Hepatocyte (in vitro differentiated cells): ENCODE results near the gene ITPKC. TPM values are rescaled to one million over a fixed set of nuclear protein-coding genes. Genes with fewer than 3 reads are reported as not detected.

Experiments used
- DNase-seq: peaks from one replicate; pipeline ENCODE4 v3.0.0-alpha.2; 2016; ENCODE audit warnings: low spot score
- H2AFZ ChIP-seq: fragments of 200-600 bp; sonication (generic); 2 replicates; pipeline ENCODE4 v1.6.0; 2016; ENCODE audit warnings: antibody characterized with exemption, mild to moderate bottlenecking
- H3K27ac ChIP-seq: fragments of 200-600 bp; sonication (generic); 2 replicates; pipeline ENCODE4 v1.5.1; 2016; ENCODE audit warnings: mild to moderate bottlenecking
- H3K27me3 ChIP-seq: fragments of 200-600 bp; sonication (generic); 2 replicates; pipeline ENCODE4 v1.6.1; 2016
- H3K36me3 ChIP-seq: fragments of 200-600 bp; sonication (generic); replicated peaks from 2 replicates; pipeline ENCODE4 v1.5.1; 2016; ENCODE audit warnings: low read depth; ENCODE audit not compliant: insufficient read depth
- H3K4me1 ChIP-seq: fragments of 200-600 bp; sonication (generic); 2 replicates; pipeline ENCODE4 v1.5.1; 2016; ENCODE audit warnings: mild to moderate bottlenecking, moderate library complexity; ENCODE audit not compliant: insufficient read depth
- H3K4me2 ChIP-seq: fragments of 200-600 bp; sonication (generic); 2 replicates; pipeline ENCODE4 v1.6.0; 2016
- H3K4me3 ChIP-seq: fragments of 200-600 bp; sonication (generic); 2 replicates; pipeline ENCODE4 v1.5.1; 2016; ENCODE audit warnings: mild to moderate bottlenecking
- H3K79me2 ChIP-seq: fragments of 200-600 bp; sonication (generic); 2 replicates; pipeline ENCODE4 v1.6.0; 2017; ENCODE audit warnings: mild to moderate bottlenecking
- H3K9me2 ChIP-seq: fragments of 200-600 bp; sonication (generic); replicated peaks from 2 replicates; pipeline ENCODE4 v1.6.0; 2017; ENCODE audit warnings: mild to moderate bottlenecking; ENCODE audit not compliant: insufficient read depth
- H3K9me3 ChIP-seq: fragments of 200-600 bp; sonication (generic); 2 replicates; pipeline ENCODE4 v1.5.1; 2016; ENCODE audit warnings: low read depth, mild to moderate bottlenecking
- H4K20me1 ChIP-seq: fragments of 200-600 bp; sonication (generic); 2 replicates; pipeline ENCODE4 v1.6.0; 2016; ENCODE audit warnings: mild to moderate bottlenecking; ENCODE audit not compliant: insufficient read depth, poor library complexity, severe bottlenecking
- EZH2 ChIP-seq: fragments of 200-600 bp; sonication (generic); IDR thresholded peaks from 2 replicates; pipeline ENCODE4 v1.6.1; 2016; ENCODE audit warnings: antibody characterized with exemption, mild to moderate bottlenecking, borderline replicate concordance
- EZH2phosphoT487 ChIP-seq: fragments of 200-600 bp; sonication (generic); IDR thresholded peaks from one replicate; pipeline ENCODE4 v1.6.1; 2018; ENCODE audit warnings: antibody characterized with exemption, mild to moderate bottlenecking, low read depth, moderate library complexity; ENCODE audit not compliant: unreplicated experiment, severe bottlenecking
- WGBS: methylation state at CpG from one replicate; pipeline ENCODE4 v1.1.6; 2016; ENCODE audit warnings: low lambda C conversion rate; ENCODE audit errors: missing lambda C conversion rate; 5-methylcytosine and 5-hydroxymethylcytosine counted together
- polyA plus RNA-seq: library from polyadenylated mRNA; unstranded; fragments of >200 nt; fragmentation: Nextera tagmentation; extraction: Ambion mirVana; gene quantifications from 2 replicates; pipeline ENCODE4 v1.2.1, GENCODE V29; 2016
- total RNA-seq: library from RNA; depleted of rRNA; stranded (reverse); fragments of >200 nt; gene quantifications from 2 replicates; pipeline ENCODE4 v1.2.3, GENCODE V29; 2014
- TF ChIP-seq, protein P1 (sequence below): fragments of 200-600 bp; sonication (generic); IDR thresholded peaks from 2 replicates; pipeline ENCODE4 v1.5.1; 2016; ENCODE audit warnings: antibody characterized with exemption, mild to moderate bottlenecking; ENCODE audit not compliant: poor library complexity

The ITPKC gene
- total and polyA plus RNA-seq, 2 experiments from 2014 or later = 52.9 to 75.8 TPM

DNA sequence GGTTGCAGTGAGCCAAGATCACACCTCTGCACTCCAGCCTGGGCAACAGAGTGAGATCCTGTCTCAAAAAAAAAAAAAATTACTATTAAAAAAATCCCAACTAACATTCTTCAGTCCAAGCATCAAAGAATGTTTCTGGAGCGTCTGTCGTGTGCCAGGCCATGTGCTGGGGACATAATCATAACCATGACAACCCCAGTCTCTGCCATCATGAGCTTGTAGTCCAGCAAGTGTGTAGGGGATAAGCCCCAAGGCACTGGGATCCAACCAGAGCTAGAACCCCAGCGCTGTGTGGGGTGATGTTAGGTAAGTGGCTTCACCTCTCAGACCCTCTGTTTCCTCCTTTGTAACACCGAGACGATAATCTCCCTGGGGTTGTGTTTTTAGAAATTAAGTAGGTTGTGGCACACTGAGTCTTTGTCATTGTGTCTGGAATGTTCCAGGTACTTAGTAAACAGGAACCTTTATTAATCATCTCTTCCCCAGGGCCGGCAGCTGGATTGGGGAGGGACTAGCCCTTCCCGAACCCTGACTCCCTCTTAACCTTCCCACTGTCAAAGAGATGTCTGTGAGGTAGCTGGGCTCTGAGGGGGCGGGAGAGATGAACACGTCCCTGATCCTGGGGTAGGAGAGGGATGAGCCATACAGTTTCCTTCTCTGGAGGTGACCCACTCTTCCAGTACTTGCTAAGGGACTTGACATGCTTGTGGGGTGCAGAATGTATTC is 5.2 kb downstream of the ITPKC start:
- Histone ChIP-seq H3K9me2 (no peaks in the 10 kb centered on the region), H4K20me1 (peaks cover 67% of the 10 kb centered on the region), H3K79me2 (peaks cover 98% of the 10 kb centered on the region), H2AFZ (no peak overlapping the region), H3K4me1 (peaks cover 21% of the 10 kb centered on the region), H3K27me3 (no peaks in the 10 kb centered on the region), H3K36me3 (no peaks in the 10 kb centered on the region), H3K4me2 (peak overlapping the region; percentile 85), H3K4me3 (no peak overlapping the region), H3K9me3 (no peaks in the 10 kb centered on the region), H3K27ac (no peak overlapping the region)
- no peak for TF ChIP-seq EZH2
- no peak for TF ChIP-seq EZH2phosphoT487
- TF ChIP-seq, protein P1, sequence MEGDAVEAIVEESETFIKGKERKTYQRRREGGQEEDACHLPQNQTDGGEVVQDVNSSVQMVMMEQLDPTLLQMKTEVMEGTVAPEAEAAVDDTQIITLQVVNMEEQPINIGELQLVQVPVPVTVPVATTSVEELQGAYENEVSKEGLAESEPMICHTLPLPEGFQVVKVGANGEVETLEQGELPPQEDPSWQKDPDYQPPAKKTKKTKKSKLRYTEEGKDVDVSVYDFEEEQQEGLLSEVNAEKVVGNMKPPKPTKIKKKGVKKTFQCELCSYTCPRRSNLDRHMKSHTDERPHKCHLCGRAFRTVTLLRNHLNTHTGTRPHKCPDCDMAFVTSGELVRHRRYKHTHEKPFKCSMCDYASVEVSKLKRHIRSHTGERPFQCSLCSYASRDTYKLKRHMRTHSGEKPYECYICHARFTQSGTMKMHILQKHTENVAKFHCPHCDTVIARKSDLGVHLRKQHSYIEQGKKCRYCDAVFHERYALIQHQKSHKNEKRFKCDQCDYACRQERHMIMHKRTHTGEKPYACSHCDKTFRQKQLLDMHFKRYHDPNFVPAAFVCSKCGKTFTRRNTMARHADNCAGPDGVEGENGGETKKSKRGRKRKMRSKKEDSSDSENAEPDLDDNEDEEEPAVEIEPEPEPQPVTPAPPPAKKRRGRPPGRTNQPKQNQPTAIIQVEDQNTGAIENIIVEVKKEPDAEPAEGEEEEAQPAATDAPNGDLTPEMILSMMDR = no peak
- 83% methylated on average over 9 of the region's 9 CpGs for WGBS
- DNase-seq = no peak

DNA sequence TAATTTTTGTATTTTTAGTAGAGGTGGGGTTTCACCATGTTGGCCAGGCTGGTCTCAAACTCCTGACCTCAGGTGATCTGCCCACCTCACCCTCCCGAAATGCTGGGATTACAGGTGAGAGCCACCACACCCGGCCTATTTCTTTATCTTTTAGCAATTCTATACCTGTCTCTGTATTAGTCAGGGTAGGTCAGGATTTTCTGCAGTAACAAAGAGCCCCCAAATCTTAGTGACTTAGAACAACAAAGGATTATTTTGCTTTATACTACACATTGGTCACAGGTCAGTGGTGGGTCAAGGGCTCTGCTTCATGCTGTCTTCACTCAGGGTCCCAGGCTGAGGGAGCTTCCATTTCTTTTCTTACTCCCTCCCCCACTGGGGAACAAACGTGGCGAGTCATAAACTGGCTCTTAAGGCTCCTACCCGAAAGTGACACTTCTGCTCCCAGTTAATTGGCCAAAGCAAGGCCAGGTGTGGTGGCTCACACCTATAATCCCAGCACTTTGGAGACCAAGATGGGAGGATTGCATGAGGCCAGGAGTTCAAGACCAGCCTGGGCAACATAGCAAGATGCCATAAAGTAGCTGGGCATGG is 6.8 kb downstream of the ITPKC start:
- Histone ChIP-seq H3K36me3 (peaks cover 4% of the 10 kb centered on the region), H4K20me1 (peaks cover 69% of the 10 kb centered on the region), H3K4me3 (no peak overlapping the region), H3K9me2 (no peaks in the 10 kb centered on the region), H2AFZ (no peak overlapping the region), H3K4me2 (no peak overlapping the region), H3K27me3 (no peaks in the 10 kb centered on the region), H3K27ac (no peak overlapping the region), H3K4me1 (peaks cover 21% of the 10 kb centered on the region), H3K9me3 (no peaks in the 10 kb centered on the region), H3K79me2 (peaks cover 98% of the 10 kb centered on the region)
- no peak for DNase-seq
- 93% methylated on average over 5 of the region's 5 CpGs for WGBS
- TF ChIP-seq EZH2phosphoT487 (no peak), EZH2 (no peak)
- TF ChIP-seq, protein P1 = no peak

DNA sequence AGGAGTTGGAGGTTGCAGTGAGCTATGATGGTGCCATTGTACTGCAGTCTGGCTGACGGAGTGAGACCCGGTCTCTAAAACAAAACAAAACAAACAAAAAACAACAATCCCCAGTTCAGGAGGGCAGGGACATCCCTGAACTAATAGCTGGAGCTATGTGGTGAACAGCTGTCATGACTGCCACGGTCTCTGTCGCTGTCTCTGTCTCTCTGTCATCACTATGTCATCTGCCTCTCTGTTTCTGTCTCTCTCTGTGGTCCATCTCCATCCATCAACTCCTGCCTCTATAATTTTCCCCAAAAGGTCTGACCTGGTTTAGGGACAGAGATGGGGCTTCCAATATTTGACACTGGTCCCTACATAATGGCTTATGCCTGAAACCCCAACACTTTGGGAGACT is 7.4 kb downstream of the ITPKC start:
- H3K9me2 ChIP-seq = no peaks in the 10 kb centered on the region
- peaks cover 68% of the 10 kb centered on the region for H4K20me1 ChIP-seq
- no peak for TF ChIP-seq EZH2
- TF ChIP-seq, protein P1 = no peak
- no peak for TF ChIP-seq EZH2phosphoT487
- 99% methylated on average over 4 of the region's 4 CpGs for WGBS
- peaks cover 21% of the 10 kb centered on the region for H3K4me1 ChIP-seq
- no peak overlapping the region for H3K27ac ChIP-seq
- H3K79me2 ChIP-seq = peaks cover 97% of the 10 kb centered on the region
- DNase-seq = no peak
- H2AFZ ChIP-seq = no peak overlapping the region
- no peaks in the 10 kb centered on the region for H3K27me3 ChIP-seq
- no peak overlapping the region for H3K4me3 ChIP-seq
- no peak overlapping the region for H3K4me2 ChIP-seq
- peaks cover 4% of the 10 kb centered on the region for H3K36me3 ChIP-seq
- no peaks in the 10 kb centered on the region for H3K9me3 ChIP-seq
